Peyer's patch (tissue), 4 donors: Measurements from ENCODE around the gene RPL4.

Experiments
- CTCF ChIP-seq, 6 experiments: fragments of 450-650 bp in 4 of 6; fragments of 200-600 bp in 2 of 6; sonication (generic) in 1 of 6; IDR thresholded peaks; one replicate each; pipeline ENCODE4 v1.5.1; 2017 to 2019; ENCODE audit warnings: antibody characterized with exemption in 6 of 6, mild to moderate bottlenecking in 3 of 6, moderate library complexity in 1 of 6
- POLR2A ChIP-seq, 2 donors: fragments of 450-650 bp; IDR thresholded peaks; one replicate each; pipeline ENCODE4 v1.5.1; 2017; ENCODE audit warnings: antibody characterized with exemption in 2 of 2, mild to moderate bottlenecking in 2 of 2, moderate library complexity in 2 of 2

- TF ChIP-seq CTCF (IDR thresholded peaks at IDR 0.05), result no peak
- no peak for TF ChIP-seq POLR2A (IDR thresholded peaks at IDR 0.05)
Observed at GRCh38 chr15:66484539-66485112, 20.0 kb downstream of the RPL4 start.
